Mesodermal cell (in vitro differentiated cells): ENCODE measurements around the gene ENGASE.

ENCODE experiments used
- H3K27ac ChIP-seq: 2 replicates; pipeline ENCODE4 v1.7.0; 2013; ENCODE audit warnings: mild to moderate bottlenecking, low read depth, low read length, moderate library complexity; ENCODE audit not compliant: severe bottlenecking
- H3K36me3 ChIP-seq: 2 replicates; pipeline ENCODE4 v1.7.1; 2013; ENCODE audit warnings: mild to moderate bottlenecking, low read length, moderate library complexity; ENCODE audit not compliant: control insufficient read depth, insufficient read depth
- H3K4me1 ChIP-seq: one replicate; pipeline ENCODE4 v1.7.1; 2013; ENCODE audit warnings: mild to moderate bottlenecking, low read length; ENCODE audit not compliant: insufficient read depth, control insufficient read depth, poor library complexity, severe bottlenecking
- H3K4me3 ChIP-seq: 2 replicates; pipeline ENCODE4 v1.7.0; 2013; ENCODE audit warnings: low read length, control low read depth, mild to moderate bottlenecking; ENCODE audit not compliant: insufficient read depth, poor library complexity, severe bottlenecking; ENCODE audit errors: extremely low read depth
- H3K9me3 ChIP-seq: 2 replicates; pipeline ENCODE4 v1.7.1; 2013; ENCODE audit warnings: mild to moderate bottlenecking, low read length, moderate library complexity; ENCODE audit not compliant: control insufficient read depth
- WGBS, 2 experiments: methylation state at CpG; one replicate each; pipeline ENCODE4 v1.1.5; 2013; ENCODE audit warnings: missing lambda C conversion rate in 2 of 2; ENCODE audit not compliant: insufficient coverage in 2 of 2; 5-methylcytosine and 5-hydroxymethylcytosine counted together

ENGASE gene

DNA sequence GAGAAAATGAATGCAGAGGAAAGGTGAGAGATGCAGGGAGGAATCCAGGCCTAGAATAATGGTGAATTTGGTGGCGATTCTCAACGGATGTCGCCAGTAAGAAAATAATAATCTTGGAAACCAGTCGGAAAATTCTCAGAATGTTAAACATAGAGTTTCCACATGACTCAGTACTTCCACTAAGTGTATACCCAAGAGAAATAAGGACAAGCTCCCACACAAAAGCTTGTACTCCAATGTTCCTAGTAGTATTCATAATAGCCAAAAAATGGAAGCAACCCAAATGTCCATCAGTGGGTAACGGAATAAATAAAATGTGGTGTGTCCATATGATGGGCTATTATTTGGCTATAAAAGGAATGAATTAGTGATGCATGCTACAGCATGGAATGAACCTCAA lies 19.4 kb upstream of the ENGASE start:
- Histone ChIP-seq H3K9me3 (no peaks in the 10 kb centered on the region), H3K4me1 (no peaks in the 10 kb centered on the region), H3K27ac (no peak overlapping the region), H3K36me3 (no peaks in the 10 kb centered on the region), H3K4me3 (no peak overlapping the region)
- WGBS, 2 experiments, result 89 to 97% methylated on average over 3 to 4 of the region's 5 CpGs

DNA sequence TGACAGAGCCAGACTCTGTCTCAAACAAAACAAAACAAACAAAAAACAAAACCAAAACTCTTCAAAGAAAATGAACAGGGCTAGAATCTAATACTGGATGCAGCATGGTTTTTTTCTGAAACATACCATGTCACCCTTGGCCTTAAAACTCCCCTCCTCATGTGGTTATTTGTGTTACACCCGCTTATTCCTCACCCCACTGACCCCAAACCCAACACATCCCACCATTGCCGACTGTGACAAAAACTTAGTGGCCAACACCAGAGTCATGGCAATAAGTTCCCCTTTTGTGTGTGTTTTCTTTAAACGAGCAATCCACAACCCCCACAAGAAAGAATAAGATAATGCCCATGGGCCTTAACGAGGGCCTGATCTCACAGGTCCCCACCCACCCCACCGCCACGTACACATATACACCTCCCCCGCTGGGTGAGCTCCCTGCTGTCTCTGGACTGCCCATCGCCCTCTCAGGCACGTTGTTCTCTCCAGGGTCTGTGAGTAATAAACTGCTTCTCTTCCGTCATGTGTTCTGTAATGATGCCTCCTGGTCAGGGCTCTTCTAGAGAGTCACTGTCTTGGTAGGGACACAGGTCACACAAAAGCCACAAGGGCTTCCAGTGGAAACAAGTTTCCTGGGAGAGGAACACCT lies 16.8 kb upstream of the ENGASE start:
- WGBS, 2 experiments, result 85 to 86% methylated on average over 10 of the region's 10 CpGs
- no peaks in the 10 kb centered on the region for H3K36me3 ChIP-seq
- no peaks in the 10 kb centered on the region for H3K9me3 ChIP-seq
- H3K27ac ChIP-seq, result no peak overlapping the region
- no peaks in the 10 kb centered on the region for H3K4me1 ChIP-seq
- no peak overlapping the region for H3K4me3 ChIP-seq

DNA sequence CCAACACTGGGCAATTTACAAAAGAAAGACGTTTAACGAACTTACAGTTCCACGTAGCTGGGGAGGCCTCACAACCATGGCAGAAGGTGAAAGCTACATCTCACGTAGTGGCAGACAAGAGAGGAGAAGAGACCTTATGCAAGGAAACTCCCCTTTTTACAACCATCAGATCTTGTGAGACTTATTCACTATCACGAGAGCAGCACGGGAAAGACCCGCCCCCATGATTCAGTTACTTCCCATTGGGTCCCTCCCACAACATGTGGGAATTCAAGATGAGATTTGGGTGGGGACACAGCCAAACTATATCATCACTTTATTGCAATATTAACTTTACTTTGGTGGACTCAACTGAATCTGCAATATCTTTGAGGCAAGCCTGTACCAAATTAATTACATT lies 11.9 kb upstream of the ENGASE start:
- no peak overlapping the region for H3K27ac ChIP-seq
- no peak overlapping the region for H3K4me3 ChIP-seq
- no peaks in the 10 kb centered on the region for H3K36me3 ChIP-seq
- no peaks in the 10 kb centered on the region for H3K9me3 ChIP-seq
- H3K4me1 ChIP-seq, result no peaks in the 10 kb centered on the region
- 100% methylated on average over 2 to 4 of the region's 7 CpGs for WGBS, 2 experiments

DNA sequence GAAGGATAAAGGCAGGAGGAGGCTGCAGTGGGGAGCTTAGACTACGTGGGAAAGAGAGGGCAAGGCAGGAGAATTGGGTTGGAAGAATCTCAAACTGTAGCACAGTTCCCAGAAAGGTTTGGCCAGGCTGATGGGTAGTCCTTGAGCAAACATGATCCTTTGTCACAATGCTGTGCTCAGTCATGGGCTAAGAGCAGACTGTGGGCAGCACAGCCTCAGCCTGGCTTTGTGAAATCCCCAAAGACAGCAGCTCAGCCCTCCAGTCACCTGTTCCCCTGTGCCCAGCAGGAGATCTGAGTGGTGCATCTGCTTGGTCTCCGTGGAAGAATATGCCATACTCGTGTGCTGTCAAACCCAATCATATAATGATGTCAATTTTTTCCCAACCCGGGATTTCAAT lies 10.6 kb upstream of the ENGASE start:
- no peaks in the 10 kb centered on the region for H3K9me3 ChIP-seq
- no peaks in the 10 kb centered on the region for H3K36me3 ChIP-seq
- H3K4me1 ChIP-seq, result no peaks in the 10 kb centered on the region
- no peak overlapping the region for H3K4me3 ChIP-seq
- no peak overlapping the region for H3K27ac ChIP-seq
- WGBS, 2 experiments, result 69 to 75% methylated on average over 4 of the region's 4 CpGs

- Histone ChIP-seq H3K36me3 (no peaks in the 10 kb centered on the region), H3K4me1 (no peaks in the 10 kb centered on the region), H3K27ac (no peak overlapping the region), H3K9me3 (no peaks in the 10 kb centered on the region), H3K4me3 (no peak overlapping the region)
- 20 to 36% methylated on average over 2 to 4 of the region's 10 CpGs for WGBS, 2 experiments
Measured at GRCh38 chr17:79065105-79065670, 9.4 kb upstream of the ENGASE start.

DNA sequence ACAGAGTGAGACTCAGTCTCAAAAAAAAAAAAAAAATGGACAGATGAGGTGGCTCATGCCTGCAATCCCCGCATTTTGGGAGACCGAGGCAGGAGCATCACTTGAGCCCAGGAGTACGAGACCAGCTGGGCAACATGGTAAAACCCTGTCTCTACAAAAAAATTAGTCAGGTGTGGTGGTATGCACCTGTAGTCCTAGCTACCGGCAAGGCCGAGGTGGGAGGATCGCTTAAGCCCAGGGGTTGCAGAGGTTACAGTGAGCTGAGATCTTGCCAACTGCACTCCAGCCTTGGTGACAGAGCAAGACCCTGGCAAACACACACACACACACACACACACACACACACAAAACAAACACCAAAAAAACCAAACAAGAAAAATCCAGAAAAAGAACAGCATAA lies 7.7 kb upstream of the ENGASE start:
- H3K4me1 ChIP-seq, result no peaks in the 10 kb centered on the region
- 83 to 92% methylated on average over 3 to 6 of the region's 6 CpGs for WGBS, 2 experiments
- no peaks in the 10 kb centered on the region for H3K36me3 ChIP-seq
- no peak overlapping the region for H3K4me3 ChIP-seq
- no peak overlapping the region for H3K27ac ChIP-seq
- H3K9me3 ChIP-seq, result no peaks in the 10 kb centered on the region

DNA sequence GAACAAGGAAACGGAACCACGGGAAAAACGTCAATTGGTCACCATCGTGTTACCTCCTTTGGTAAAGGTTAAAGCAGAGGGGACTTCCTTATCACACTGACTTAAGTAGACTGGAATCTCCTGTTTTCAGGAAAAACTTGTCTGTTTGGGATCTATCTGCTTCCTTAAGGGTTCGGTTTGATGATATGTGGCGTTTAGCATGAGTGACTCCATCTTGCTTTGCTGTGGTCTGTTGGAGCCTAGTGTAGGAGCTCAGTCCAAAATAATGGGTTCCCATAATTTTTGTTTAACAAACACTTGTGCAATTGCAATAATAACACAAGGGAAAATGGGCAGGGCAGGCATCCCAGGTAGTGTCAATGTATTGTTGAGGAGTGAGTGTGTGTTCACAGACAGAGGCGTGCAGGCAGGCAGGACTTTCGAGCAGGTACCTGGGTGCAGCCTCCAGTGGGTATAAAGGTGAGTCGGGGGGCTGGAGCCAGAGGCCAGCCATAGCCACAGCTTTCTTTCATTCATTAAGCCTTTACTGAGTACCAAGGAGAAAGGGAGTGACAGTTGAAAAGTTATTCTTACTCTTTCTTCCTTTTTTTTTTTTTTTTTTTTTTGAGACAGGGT lies 4.3 kb upstream of the ENGASE start:
- H3K4me1 ChIP-seq, result peaks cover under 1% of the 10 kb centered on the region
- H3K36me3 ChIP-seq, result no peaks in the 10 kb centered on the region
- WGBS, 2 experiments, result 89 to 100% methylated on average over 5 to 6 of the region's 9 CpGs
- no peak overlapping the region for H3K4me3 ChIP-seq
- H3K27ac ChIP-seq, result no peak overlapping the region
- H3K9me3 ChIP-seq, result no peaks in the 10 kb centered on the region

DNA sequence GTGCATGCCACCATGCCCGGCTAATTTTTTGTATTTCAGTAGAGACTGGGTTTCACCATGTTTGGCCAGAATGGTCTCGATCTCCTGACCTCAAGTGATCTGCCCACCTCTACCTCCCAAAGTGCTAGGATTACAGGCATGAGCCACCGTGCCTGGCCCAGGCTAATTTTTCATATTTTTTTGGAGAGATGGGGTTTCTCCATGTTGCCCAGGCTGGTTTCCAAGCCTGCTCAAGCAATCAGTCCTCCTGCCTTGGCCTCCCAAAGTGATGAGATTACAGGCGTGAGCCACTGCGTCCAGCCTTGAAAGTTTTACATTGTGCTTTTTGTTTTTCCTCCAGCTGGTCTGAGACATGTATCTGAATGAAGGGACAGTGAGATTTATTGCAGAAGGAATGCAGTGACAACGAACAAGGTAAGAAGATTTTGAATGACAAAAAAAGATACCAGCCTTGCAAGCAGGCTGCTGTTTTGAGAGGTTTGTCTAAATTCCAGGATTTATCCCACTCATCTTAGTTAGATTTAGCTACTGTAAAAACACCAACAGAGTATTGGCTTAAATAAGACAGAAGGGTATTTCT lies 3.4 kb upstream of the ENGASE start:
- no peak overlapping the region for H3K4me3 ChIP-seq
- H3K4me1 ChIP-seq, result peaks cover 5% of the 10 kb centered on the region
- no peaks in the 10 kb centered on the region for H3K36me3 ChIP-seq
- 81 to 88% methylated on average over 5 to 6 of the region's 6 CpGs for WGBS, 2 experiments
- no peak overlapping the region for H3K27ac ChIP-seq
- no peaks in the 10 kb centered on the region for H3K9me3 ChIP-seq

- 85 to 95% methylated on average over 9 to 10 of the region's 10 CpGs for WGBS, 2 experiments
- Histone ChIP-seq H3K4me1 (peaks cover 5% of the 10 kb centered on the region), H3K4me3 (no peak overlapping the region), H3K36me3 (no peaks in the 10 kb centered on the region), H3K9me3 (no peaks in the 10 kb centered on the region), H3K27ac (no peak overlapping the region)
Measured at GRCh38 chr17:79072544-79072943, 2.1 kb upstream of the ENGASE start.

DNA sequence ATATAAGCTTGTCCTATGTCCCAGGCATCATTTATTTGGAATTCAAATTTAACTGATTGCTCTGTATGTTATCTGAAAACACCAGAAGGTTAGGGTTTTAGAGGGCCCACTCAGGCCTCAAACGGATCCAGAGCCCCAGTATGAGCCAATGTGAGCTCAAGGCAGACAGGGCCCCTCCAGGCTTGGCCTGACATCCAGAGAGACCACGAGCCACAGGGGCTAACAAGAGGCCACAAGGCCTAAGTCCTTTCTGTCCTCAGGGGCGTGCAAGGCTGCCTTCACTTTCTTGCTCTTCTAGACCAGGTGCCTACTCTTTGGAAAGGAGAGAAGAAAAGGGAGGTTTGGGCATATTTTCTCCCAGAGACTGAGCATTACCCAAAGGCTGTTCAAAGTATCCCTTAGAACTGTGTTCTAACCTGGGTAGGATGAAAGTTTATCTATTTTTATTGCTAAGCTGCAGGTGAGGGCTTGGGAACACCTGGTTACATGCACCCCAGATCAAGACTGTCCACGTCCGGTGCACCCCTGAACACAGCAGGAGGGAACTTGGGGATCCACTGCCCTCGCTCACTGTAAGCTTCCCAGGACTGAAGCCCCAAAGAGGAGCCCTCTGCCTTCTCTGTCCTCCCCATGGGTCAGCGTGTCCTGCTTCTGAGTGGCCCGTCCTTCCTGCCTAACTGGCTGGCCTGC lies 1.5 kb upstream of the ENGASE start:
- H3K27ac ChIP-seq, result no peak overlapping the region
- H3K36me3 ChIP-seq, result peaks cover under 1% of the 10 kb centered on the region
- H3K4me1 ChIP-seq, result peaks cover 5% of the 10 kb centered on the region
- no peaks in the 10 kb centered on the region for H3K9me3 ChIP-seq
- no peak overlapping the region for H3K4me3 ChIP-seq
- WGBS, 2 experiments, result 90 to 94% methylated on average over 4 to 8 of the region's 8 CpGs
